Measurements from ENCODE around the gene FAHD2B.
"Not testable (repeated sequence)": the region's sequence is repeated elsewhere in the genome, so short reads cannot be mapped to it uniquely, and the experiment has no call there.

DNA sequence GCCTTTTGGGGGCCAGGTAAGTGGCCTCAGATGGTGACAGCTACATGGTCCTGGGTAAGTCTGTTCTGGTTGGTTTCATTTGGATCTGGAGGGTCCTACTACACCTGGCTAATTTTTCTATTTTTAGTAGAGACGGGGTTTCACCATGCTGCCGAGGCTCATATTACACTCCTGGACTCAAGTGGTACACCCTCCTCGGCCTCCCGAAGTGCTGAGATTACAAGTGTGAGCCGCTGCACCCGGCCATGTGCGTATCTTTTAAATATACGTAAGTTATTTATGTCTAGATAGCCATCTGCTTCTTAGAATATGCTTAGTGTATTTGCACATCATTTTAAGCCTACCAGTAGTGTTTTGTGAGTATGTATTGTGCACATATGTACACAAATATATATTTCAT lies 17.5 kb downstream of the FAHD2B start:
- TF ChIP-seq, protein P1, sequence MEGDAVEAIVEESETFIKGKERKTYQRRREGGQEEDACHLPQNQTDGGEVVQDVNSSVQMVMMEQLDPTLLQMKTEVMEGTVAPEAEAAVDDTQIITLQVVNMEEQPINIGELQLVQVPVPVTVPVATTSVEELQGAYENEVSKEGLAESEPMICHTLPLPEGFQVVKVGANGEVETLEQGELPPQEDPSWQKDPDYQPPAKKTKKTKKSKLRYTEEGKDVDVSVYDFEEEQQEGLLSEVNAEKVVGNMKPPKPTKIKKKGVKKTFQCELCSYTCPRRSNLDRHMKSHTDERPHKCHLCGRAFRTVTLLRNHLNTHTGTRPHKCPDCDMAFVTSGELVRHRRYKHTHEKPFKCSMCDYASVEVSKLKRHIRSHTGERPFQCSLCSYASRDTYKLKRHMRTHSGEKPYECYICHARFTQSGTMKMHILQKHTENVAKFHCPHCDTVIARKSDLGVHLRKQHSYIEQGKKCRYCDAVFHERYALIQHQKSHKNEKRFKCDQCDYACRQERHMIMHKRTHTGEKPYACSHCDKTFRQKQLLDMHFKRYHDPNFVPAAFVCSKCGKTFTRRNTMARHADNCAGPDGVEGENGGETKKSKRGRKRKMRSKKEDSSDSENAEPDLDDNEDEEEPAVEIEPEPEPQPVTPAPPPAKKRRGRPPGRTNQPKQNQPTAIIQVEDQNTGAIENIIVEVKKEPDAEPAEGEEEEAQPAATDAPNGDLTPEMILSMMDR (IDR thresholded peaks at IDR 0.05): not testable (repeated sequence)
- TF ChIP-seq POLR2A, EP300 (IDR thresholded peaks at IDR 0.05): not testable (repeated sequence)

Measured in tibial nerve (tissue), 4 donors.